Uterus (tissue), 2 donors: ENCODE results near the gene FNBP1L.

Experiments used
- CTCF ChIP-seq, 4 experiments: fragments of 200-600 bp in 2 of 4; fragments of 450-650 bp in 2 of 4; sonication (generic) in 2 of 4; IDR thresholded peaks; one replicate each; pipeline ENCODE4 v1.5.1; 2016 to 2019; ENCODE audit warnings: antibody characterized with exemption in 4 of 4, mild to moderate bottlenecking in 2 of 4, moderate library complexity in 1 of 4
- POLR2A ChIP-seq, 2 donors: fragments of 450-650 bp; IDR thresholded peaks; one replicate each; pipeline ENCODE4 v1.6.1; 2016; ENCODE audit warnings: antibody characterized with exemption in 2 of 2, mild to moderate bottlenecking in 1 of 2, moderate library complexity in 1 of 2

GRCh38 chr1:93571623-93572310, 123.8 kb downstream of the FNBP1L start:
- TF ChIP-seq CTCF (IDR thresholded peaks at IDR 0.05) (no peak), POLR2A (IDR thresholded peaks at IDR 0.05) (no peak)
